ENCODE results near the gene GLB1L. TPM values are rescaled to one million over a fixed set of nuclear protein-coding genes. Genes with fewer than 3 reads are reported as not detected.

The GLB1L gene
- total RNA-seq, 1 donor from 2014 or later, result 4.6 TPM

GRCh38 chr2:219228041-219228910, 17.0 kb downstream of the GLB1L start:
- DNase-seq (ENCODE audit: low read depth), result no peak

DNA sequence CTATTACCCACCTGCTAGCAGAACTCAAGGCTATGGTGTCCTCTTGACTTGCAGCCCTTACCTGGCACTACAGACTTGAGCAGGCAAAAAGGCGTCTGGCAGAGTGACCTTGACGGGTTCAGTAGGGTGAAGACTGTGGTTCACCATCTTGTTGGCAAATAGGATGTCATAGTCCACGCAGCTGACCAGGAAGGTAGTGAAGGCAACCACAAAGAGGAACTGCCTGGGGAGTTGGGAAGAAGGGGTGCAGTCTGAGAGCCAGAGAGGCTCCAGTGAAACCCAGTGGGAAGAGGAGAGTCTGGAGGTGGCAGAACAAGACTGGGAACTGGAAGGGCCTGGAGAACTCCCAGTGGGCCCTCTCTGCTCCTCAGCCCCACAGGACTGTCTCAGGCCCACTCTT, 19.9 kb downstream of the GLB1L start:
- DNase-seq (ENCODE audit: low read depth), result no peak

DNA sequence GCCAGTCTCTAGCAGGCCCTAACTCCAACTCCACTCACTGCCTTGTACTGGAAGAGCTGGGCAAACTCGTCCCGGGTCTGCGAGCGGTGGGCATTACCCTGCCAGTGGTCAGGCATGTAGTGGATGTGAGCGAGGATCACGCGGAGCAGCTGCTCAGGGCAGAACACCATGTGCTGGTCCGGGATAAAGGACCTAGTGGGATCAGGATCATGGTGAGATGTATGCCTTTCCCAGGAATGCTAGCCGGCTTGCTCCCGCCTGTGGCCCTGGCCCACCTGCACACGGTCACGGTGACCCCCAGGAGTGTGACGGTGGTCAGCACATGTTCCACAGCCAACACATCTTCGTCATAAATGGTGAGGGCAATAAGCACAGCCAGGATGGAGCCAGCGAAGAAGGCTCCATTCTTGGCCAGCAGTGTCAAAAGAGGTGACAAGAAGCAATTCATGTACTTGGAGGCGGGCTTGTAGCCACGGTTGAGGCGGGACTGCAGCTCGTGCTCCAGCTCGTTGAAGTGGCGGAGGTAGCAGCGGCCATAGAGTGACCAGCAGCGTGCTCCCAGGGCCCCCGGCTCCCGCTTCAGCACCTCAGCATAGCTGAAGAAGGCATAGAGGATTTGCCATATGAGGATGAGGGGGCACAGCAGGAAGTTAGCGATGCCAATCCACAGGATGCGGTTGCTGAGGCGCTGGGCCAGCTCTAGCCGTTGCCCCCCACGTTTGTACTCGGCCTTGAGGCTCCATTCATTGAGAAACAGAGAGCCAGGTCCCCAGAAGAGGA, 21.2 kb downstream of the GLB1L start:
- no peak for DNase-seq (ENCODE audit: low read depth)

- DNase-seq (ENCODE audit: low read depth), result peak; percentile 87
Measured at GRCh38 chr2:219221957-219222518, 23.2 kb downstream of the GLB1L start.

- no peak for DNase-seq (ENCODE audit: low read depth)
Measured at GRCh38 chr2:219220652-219221402, 24.4 kb downstream of the GLB1L start.

- DNase-seq (ENCODE audit: low read depth), result no peak
Measured at GRCh38 chr2:219219784-219220532, 25.3 kb downstream of the GLB1L start.

GRCh38 chr2:219218732-219219701, 26.2 kb downstream of the GLB1L start, which contains the start of gene ABCB6:
Gene ABCB6, minus strand, starts transcription at chr2:219218958. Its CDS starts 285 bp downstream, at chr2:219218673.
- peak; percentile 97 for DNase-seq (ENCODE audit: low read depth)

DNA sequence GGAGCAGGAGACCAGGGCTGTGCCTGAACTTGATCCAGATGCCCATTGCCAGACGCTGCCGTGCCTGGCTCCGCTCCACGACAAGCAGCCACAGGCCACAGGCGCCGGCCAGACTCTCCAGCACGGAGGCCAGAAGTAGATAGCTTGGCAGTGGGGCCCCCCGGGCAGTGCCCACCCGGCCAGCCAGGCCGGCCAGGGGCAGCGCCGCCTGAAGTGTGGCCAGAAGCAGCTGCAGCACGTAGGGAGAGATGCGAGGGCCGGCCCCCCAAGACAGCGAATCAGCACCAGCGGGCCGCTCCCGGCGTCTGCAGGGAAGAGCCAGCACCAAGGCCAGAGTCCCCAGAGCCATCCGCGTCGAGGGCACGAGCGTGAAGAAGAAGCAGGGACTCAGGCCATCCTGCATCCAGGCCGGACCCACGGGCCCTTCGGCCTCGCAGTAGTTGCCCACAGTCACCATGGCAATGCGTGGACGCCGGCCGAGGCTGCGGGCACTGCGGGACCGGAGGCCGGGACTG, 27.0 kb downstream of the GLB1L start:
- DNase-seq (ENCODE audit: low read depth), result no peak

DNA sequence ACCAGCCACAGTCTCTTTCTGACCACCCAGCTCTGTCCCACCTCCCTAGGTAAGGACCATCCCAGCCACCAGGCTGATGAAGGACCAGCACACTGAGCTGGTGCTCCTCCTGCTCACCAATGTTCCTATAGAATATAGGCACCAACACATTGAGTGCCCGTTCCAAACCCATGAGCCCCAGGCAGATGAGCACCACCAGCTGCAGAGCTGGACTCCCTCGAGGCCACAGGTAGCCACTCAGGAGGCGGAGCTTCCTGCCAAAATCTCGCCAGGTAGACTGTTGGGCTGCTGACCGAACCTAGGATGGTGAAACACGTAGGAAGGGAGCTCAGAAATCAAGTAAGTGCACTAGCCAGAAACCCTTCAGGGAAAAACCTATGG, 28.7 kb downstream of the GLB1L start:
- no peak for DNase-seq (ENCODE audit: low read depth)

DNA sequence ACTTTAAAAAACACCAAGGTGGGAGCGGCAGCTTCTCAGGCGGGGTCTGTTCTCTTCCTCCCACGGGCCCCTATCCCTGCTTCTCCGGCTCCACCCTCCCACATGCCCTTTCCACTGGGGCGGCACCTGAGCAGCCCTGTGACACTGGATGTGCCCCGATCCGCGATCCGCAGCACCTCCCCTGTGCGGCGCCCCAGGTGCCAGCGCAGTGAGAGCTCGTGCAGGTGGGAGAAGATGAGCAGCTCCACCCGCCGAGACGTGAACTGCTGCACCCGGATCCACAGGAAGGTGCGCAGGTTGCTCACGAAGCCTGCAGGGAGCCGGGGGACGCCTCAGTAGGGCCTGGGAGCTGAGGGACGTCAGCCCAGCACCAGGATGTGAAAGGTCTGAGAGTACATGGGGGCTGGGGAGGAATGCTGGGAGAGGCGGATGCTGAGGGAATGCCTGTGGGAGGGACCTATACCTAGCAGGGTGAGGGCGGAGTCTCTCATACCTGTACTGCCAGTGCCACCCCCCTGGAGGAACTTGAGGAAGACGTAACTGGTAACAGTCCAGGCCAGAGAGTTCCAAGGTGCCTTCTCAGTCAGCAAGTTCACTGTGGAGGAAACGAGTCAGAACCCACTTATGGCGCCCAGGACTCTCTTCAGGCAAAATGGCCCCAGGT, 29.2 kb downstream of the GLB1L start:
- no peak for DNase-seq (ENCODE audit: low read depth)

GRCh38 chr2:219214786-219215185, 30.5 kb downstream of the GLB1L start:
- no peak for DNase-seq (ENCODE audit: low read depth)

DNA sequence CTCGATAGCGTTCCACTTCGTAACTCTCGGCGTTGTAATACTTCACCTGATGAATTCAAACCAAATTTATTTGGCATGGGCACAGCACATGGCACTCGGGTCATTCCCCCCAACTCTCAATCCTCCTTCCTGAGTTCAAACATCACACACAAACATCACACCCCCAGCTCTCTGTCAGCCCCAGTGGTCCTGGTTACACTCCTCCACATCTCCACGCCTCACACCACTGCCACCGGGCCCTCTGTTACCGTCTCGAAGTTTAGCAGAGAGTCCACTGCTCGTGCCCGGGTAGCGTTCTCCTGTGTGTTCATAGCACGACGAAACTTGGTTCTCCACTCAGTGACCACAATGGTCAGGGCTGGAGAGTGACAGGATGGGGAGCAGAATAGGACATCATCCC, 31.1 kb downstream of the GLB1L start:
- DNase-seq (ENCODE audit: low read depth), result no peak

DNA sequence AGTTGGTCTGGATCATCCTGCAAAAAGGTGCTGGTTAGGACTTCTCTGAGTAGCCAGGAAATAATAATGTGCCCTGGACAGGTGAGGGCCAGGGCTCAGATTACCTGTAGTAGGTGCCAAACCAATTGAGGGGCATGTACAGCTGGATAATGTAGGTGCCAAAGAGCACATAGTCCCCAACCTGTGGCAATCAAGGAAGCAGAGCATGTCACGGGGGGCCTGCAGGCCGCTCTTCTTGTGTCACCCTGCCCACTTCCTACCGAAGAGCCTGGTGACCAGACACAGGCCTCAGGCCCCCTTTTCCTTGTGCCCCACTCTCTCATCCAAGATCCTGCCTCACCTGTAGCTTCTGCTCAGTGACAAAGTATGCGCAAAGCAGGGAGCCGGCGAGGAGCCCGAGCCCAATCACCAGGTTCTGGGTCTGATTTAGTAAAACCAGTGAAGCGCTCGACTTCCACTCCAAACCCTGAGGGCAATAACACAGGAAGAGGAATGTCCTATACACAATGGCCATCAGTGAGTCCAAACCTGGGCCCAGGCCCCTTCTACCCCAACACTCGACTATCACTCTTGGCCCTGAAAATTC, 31.7 kb downstream of the GLB1L start:
- DNase-seq (ENCODE audit: low read depth), result no peak

GRCh38 chr2:219213026-219213415, 32.2 kb downstream of the GLB1L start:
- DNase-seq (ENCODE audit: low read depth), result no peak

- no peak for DNase-seq (ENCODE audit: low read depth)
Measured at GRCh38 chr2:219210886-219211362, 34.3 kb downstream of the GLB1L start.

DNA sequence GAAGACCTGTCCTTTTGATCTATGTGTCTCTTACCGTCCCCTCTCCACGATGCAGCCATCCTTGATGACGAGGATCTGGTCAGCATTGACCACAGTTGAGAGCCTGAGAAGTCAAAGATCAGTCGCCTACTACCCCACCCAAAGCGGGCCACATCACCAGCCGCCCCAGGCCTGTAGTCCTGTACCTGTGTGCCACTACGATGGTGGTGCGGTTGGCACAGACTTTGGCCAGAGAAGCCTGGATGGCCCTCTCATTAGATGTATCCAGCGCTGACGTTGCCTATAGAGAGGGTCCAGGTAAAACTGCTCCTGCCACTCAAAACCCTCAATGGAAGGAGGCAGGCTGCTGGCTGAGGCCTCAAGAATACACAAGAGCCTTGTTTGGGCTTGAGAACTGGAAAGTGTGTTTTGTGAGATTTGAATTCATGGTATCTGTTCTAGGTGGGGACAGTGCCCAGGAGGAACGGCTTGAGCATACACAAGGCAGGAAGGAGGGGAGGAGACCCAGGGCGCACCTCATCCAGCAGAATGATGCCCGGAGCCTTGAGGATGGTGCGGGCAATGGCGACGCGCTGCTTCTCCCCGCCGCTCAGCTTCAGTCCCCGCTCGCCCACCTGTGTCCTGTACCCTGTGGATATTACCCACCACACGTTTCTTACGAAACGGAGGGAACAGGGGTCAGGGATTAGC, 34.9 kb downstream of the GLB1L start:
- DNase-seq (ENCODE audit: low read depth), result no peak

Data from myocyte (in vitro differentiated cells).